Endothelial cell of umbilical vein (primary cell): ENCODE data around the gene SERINC1. TPM values are rescaled to one million over a fixed set of nuclear protein-coding genes. Genes with fewer than 3 reads are reported as not detected.

Experiments
- BruUV-seq: library from RNA; stranded (reverse); fragments of 400-500 nt; replicated peaks from 2 replicates; lab custom pipeline; 2021; lab: Mats Ljungman, UMichigan
- CTCF ChIA-PET: fragments of 300-600, 350-600 bp; sonication (Branson Sonifier 250); formaldehyde crosslinking; loops from one replicate; lab custom pipeline; 2021; ENCODE audit warnings: antibody characterized with exemption, inconsistent platforms; lab: Charles Lee
- POLR2A ChIA-PET: fragments of 300-600, 350-600 bp; sonication (Branson Sonifier 250); formaldehyde crosslinking; loops from one replicate; lab custom pipeline; 2021; ENCODE audit warnings: antibody characterized with exemption, inconsistent platforms; lab: Charles Lee
- DNase-seq: peaks from one replicate; pipeline ENCODE4 v3.0.0-alpha.2; 2011; ENCODE audit warnings: low read depth, low spot score
- FAIRE-seq: peaks from 2 replicates; lab custom pipeline; 2011; peaks lifted over from hg19 to GRCh38; lab: Jason Lieb, UNC
- H2AFZ ChIP-seq: 2 replicates; pipeline ENCODE4 v1.6.0; 2012; ENCODE audit warnings: low read depth, low read length, control low read depth, inconsistent platforms
- H3K27ac ChIP-seq: 2 replicates; pipeline ENCODE4 v1.5.1; 2011; ENCODE audit warnings: low read depth, mild to moderate bottlenecking, control low read depth, low read length, moderate library complexity; ENCODE audit not compliant: insufficient read depth
- H3K27me3 ChIP-seq, 2 experiments: 2 replicates each; pipeline versions ENCODE4 v1.6.0 to v1.6.1; 2011; ENCODE audit warnings: low read length in 2 of 2, mixed read lengths in 1 of 2; ENCODE audit not compliant: control insufficient read depth in 2 of 2, insufficient read depth in 2 of 2
- H3K36me3 ChIP-seq, 2 experiments: 2 replicates in 1 of 2; 3 replicates in 1 of 2; pipeline ENCODE4 v1.5.1; 2011; ENCODE audit warnings: low read length in 2 of 2, mild to moderate bottlenecking in 1 of 2, moderate library complexity in 1 of 2; ENCODE audit not compliant: control insufficient read depth in 2 of 2, insufficient read depth in 2 of 2; ENCODE audit errors: extremely low read depth in 1 of 2
- H3K4me1 ChIP-seq: 3 replicates; pipeline ENCODE4 v1.5.1; 2011; ENCODE audit warnings: mild to moderate bottlenecking, low read length; ENCODE audit not compliant: control insufficient read depth, insufficient read depth; ENCODE audit errors: extremely low read depth
- H3K4me2 ChIP-seq: 2 replicates; pipeline ENCODE4 v1.6.1; 2011; ENCODE audit warnings: low read length, control low read depth, mixed read lengths; ENCODE audit not compliant: insufficient read depth
- H3K4me3 ChIP-seq, 3 experiments: fragments of 200-600 bp in 1 of 3; sonication (generic), shearing (Covaris generic) in 1 of 3; replicated peaks in 1 of 3; 2 replicates each; pipeline ENCODE4 v1.5.1; 2011 to 2016; ENCODE audit warnings: control low read depth in 3 of 3, low read length in 3 of 3, mild to moderate bottlenecking in 2 of 3, inconsistent platforms in 1 of 3, low read depth in 1 of 3, moderate library complexity in 1 of 3; ENCODE audit not compliant: insufficient read depth in 1 of 3
- H3K79me2 ChIP-seq: 2 replicates; pipeline ENCODE4 v1.6.0; 2012; ENCODE audit warnings: low read length, inconsistent platforms; ENCODE audit not compliant: control insufficient read depth, insufficient read depth
- H3K9ac ChIP-seq: replicated peaks from 2 replicates; pipeline ENCODE3; 2011; ENCODE audit warnings: low read length, control low read depth; ENCODE audit not compliant: insufficient read depth; ENCODE audit errors: extremely low read depth
- H3K9me1 ChIP-seq: replicated peaks from 3 replicates; pipeline ENCODE4 v1.6.0; 2011; ENCODE audit warnings: mild to moderate bottlenecking, low read length; ENCODE audit not compliant: control insufficient read depth, insufficient read depth; ENCODE audit errors: extremely low read depth
- H3K9me3 ChIP-seq: replicated peaks from 2 replicates; pipeline ENCODE4 v1.5.1; 2012; ENCODE audit warnings: low read length, inconsistent platforms; ENCODE audit not compliant: control insufficient read depth, insufficient read depth
- H4K20me1 ChIP-seq: replicated peaks from 2 replicates; pipeline ENCODE3; 2011; ENCODE audit warnings: mild to moderate bottlenecking, low read length; ENCODE audit not compliant: control insufficient read depth, insufficient read depth; ENCODE audit errors: extremely low read depth
- EZH2 ChIP-seq: IDR thresholded peaks from 2 replicates; pipeline ENCODE4 v1.6.1; 2012; ENCODE audit warnings: borderline replicate concordance, low read depth, mild to moderate bottlenecking, moderate library complexity, low read length, inconsistent platforms; ENCODE audit not compliant: severe bottlenecking
- FOS ChIP-seq: IDR thresholded peaks from 2 replicates; pipeline ENCODE4 v1.6.1; 2011; ENCODE audit warnings: mild to moderate bottlenecking, low read length, moderate library complexity, borderline replicate concordance; ENCODE audit not compliant: insufficient read depth
- JUN ChIP-seq: IDR thresholded peaks from 2 replicates; pipeline ENCODE4 v1.6.1; 2011; ENCODE audit warnings: borderline replicate concordance, low read depth; ENCODE audit not compliant: insufficient read length, insufficient read depth
- MYC ChIP-seq: IDR thresholded peaks from one replicate; pipeline ENCODE4 v1.6.1; 2011; ENCODE audit warnings: mild to moderate bottlenecking, low read depth, low read length
- POLR2A ChIP-seq: IDR thresholded peaks from 2 replicates; pipeline ENCODE4 v1.6.1; 2012; ENCODE audit warnings: low read depth, mild to moderate bottlenecking, control low read depth, low read length
- POLR2AphosphoS5 ChIP-seq: IDR thresholded peaks from 2 replicates; pipeline ENCODE4 v1.6.1; 2012; ENCODE audit warnings: low read depth, mild to moderate bottlenecking, control low read depth, low read length, moderate library complexity; ENCODE audit not compliant: insufficient read depth
- dilution Hi-C: fragments of 300-500 bp; cut with MboI; formaldehyde crosslinking; loops from one replicate; pipeline ENCODE4 v1.15.0; 2019; ENCODE audit warnings: low sequenced_read_pairs; ENCODE audit not compliant: extremely low pct_ligation_motif_present
- intact Hi-C: fragments of 100-400 bp; cut with micrococcal nuclease; formaldehyde crosslinking; loops from one replicate; pipeline ENCODE4 v1.10.0; 2022
- polyA plus RNA-seq, 4 experiments: library from polyadenylated mRNA; depleted of rRNA in 3 of 4; stranded (reverse) in 3 of 4; unstranded in 1 of 4; fragments of >200 nt; gene quantifications; 2 replicates each; pipeline versions ENCODE4 v1.2.1 to v1.2.3, GENCODE V29; 2011 to 2012; ENCODE audit warnings: missing spikeins in 1 of 4
- total RNA-seq: library from RNA; stranded (reverse); gene quantifications from 2 replicates; pipeline ENCODE4 v1.2.3, GENCODE V29; 2021
- TF ChIP-seq, protein P1 (sequence below), 2 donors: IDR thresholded peaks; 1 replicate in 1 of 2; 2 replicates in 1 of 2; pipeline ENCODE4 v1.5.1; 2011; ENCODE audit warnings: low read length in 2 of 2, mild to moderate bottlenecking in 2 of 2, moderate library complexity in 2 of 2, control low read depth in 1 of 2, inconsistent platforms in 1 of 2, low read depth in 1 of 2; ENCODE audit not compliant: insufficient read depth in 1 of 2; ENCODE audit errors: extremely low read depth in 1 of 2
- TF ChIP-seq, protein P2 (sequence below): IDR thresholded peaks from 2 replicates; pipeline ENCODE4 v1.6.1; 2011; ENCODE audit not compliant: insufficient read depth, insufficient read length

SERINC1 gene
- total and polyA plus RNA-seq, 2 donors (not counting 3 experiments of a cell fraction or from before 2014, with no cell fraction given), result 40.4 to 76.5 TPM

DNA sequence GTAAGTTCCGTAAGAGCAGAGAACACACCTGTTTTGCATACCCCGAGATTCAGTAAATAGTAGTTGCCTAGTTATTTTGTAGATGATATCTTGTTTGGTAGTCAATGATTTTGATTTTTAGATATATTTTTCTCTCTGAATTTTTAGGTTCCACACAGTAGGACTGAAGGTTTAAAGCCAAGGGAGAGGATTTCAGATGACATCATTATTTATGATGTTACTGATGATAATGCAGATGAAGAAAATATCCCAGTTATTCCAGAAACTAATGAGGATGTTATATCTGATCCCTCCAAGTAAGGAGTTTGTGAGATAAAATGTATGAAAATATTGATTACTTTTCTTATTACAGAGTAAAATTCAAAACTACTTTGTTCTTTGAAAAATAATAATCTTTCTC is 49.6 kb downstream of the SERINC1 start:
- Histone ChIP-seq H3K9me3 (no peaks in the 10 kb centered on the region), H4K20me1 (no peaks in the 10 kb centered on the region), H3K9me1 (no peaks in the 10 kb centered on the region), H3K4me2 (no peak overlapping the region), H3K36me3 (peaks cover 3 to 10% of the 10 kb centered on the region in 2 experiments), H2AFZ (no peak overlapping the region), H3K27ac (no peak overlapping the region), H3K9ac (no peak overlapping the region), H3K79me2 (no peaks in the 10 kb centered on the region), H3K4me1 (no peaks in the 10 kb centered on the region), H3K4me3 (no peak overlapping the region), H3K27me3 (no peaks in the 10 kb centered on the region)
- no peak for FAIRE-seq
- TF ChIP-seq JUN (no peak), EZH2 (no peak), MYC (no peak)
- TF ChIP-seq, protein P1, sequence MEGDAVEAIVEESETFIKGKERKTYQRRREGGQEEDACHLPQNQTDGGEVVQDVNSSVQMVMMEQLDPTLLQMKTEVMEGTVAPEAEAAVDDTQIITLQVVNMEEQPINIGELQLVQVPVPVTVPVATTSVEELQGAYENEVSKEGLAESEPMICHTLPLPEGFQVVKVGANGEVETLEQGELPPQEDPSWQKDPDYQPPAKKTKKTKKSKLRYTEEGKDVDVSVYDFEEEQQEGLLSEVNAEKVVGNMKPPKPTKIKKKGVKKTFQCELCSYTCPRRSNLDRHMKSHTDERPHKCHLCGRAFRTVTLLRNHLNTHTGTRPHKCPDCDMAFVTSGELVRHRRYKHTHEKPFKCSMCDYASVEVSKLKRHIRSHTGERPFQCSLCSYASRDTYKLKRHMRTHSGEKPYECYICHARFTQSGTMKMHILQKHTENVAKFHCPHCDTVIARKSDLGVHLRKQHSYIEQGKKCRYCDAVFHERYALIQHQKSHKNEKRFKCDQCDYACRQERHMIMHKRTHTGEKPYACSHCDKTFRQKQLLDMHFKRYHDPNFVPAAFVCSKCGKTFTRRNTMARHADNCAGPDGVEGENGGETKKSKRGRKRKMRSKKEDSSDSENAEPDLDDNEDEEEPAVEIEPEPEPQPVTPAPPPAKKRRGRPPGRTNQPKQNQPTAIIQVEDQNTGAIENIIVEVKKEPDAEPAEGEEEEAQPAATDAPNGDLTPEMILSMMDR (IDR thresholded peaks at IDR 0.05; ENCODE audit: extremely low read depth in 1 of 2, insufficient read depth in 1 of 2, low read depth in 1 of 2, low read length in 2 of 2), result no peak
- no peak for DNase-seq
- ChIA-PET POLR2A (no interaction called here), CTCF (interaction anchor here (1.3 kb wide), 1 partner anchor 14 kb away, joined by 3 read pairs; no protein-coding TSS in a partner anchor)
- intact Hi-C loops, result no loop called here
- dilution Hi-C loops, result no loop called here
- BruUV-seq, result no TSS peak

DNA sequence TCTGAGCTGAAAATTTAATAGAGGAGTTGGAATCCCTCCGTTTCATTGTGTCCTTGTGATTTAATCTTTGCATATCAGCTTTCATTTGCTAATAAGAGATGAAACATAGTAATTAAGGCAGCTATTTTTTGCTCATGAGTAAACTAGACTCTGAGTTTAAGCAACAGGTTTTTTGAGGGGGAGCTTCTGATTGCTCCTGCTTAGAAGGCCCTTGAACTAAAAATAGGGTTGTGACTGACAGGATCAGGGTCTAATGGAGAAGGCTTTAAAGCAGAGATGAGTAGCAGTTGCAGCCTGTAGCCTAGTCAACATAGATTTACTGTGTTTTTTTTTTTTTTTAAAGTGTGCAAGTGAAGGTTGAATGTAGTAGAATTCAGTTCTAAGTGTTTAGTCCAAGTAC is 54.8 kb downstream of the SERINC1 start:
- TF ChIP-seq, protein P2, sequence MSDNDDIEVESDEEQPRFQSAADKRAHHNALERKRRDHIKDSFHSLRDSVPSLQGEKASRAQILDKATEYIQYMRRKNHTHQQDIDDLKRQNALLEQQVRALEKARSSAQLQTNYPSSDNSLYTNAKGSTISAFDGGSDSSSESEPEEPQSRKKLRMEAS, result no peak
- TF ChIP-seq FOS (no peak), MYC (no peak), POLR2A (no peak), POLR2AphosphoS5 (no peak), EZH2 (no peak)
- H3K4me1 ChIP-seq, result no peaks in the 10 kb centered on the region
- peaks cover 3 to 6% of the 10 kb centered on the region in 2 experiments for H3K36me3 ChIP-seq
- H3K9ac ChIP-seq, result no peak overlapping the region
- ChIA-PET CTCF (interaction anchor here (1.0 kb wide), 1 partner anchor 9 kb away, joined by 3 read pairs; no protein-coding TSS in a partner anchor), POLR2A (no interaction called here)
- dilution Hi-C loops (no loop called here), intact Hi-C loops (no loop called here)
- H3K4me3 ChIP-seq, result no peak overlapping the region
- no peak for FAIRE-seq
- H3K9me3 ChIP-seq, result no peaks in the 10 kb centered on the region
- no peak for DNase-seq
- no peaks in the 10 kb centered on the region for H3K27me3 ChIP-seq
- no peak overlapping the region for H2AFZ ChIP-seq
- no TSS peak for BruUV-seq
- no peaks in the 10 kb centered on the region for H4K20me1 ChIP-seq
- no peaks in the 10 kb centered on the region for H3K79me2 ChIP-seq
- no peak overlapping the region for H3K4me2 ChIP-seq
- no peaks in the 10 kb centered on the region for H3K9me1 ChIP-seq
- no peak overlapping the region for H3K27ac ChIP-seq
